ENCODE measurements around the gene PIEZO2.
"Not testable (repeated sequence)": the region's sequence is repeated elsewhere in the genome, so short reads cannot be mapped to it uniquely, and the experiment has no call there.

- TF ChIP-seq CTCF (conservative IDR thresholded peaks at IDR 0.05; ENCODE audit: low read depth, low read length); EZH2 (IDR thresholded peaks at IDR 0.05; ENCODE audit: borderline replicate concordance, low read depth, low read length, poor library complexity, severe bottlenecking): not testable (repeated sequence)
Observed at GRCh38 chr18:10644003-10644402, 505.4 kb downstream of the PIEZO2 start.
